Nephron (organoid): Measurements from ENCODE around the gene CCDC171.
"Not testable (repeated sequence)": the region's sequence is repeated elsewhere in the genome, so short reads cannot be mapped to it uniquely, and the experiment has no call there.

Experiments used
- H3K27ac Mint-ChIP-seq, 3 experiments: 2 replicates each; pipeline ENCODE4 v1.8.0; 2020; ENCODE audit warnings: mixed read lengths in 3 of 3, mild to moderate bottlenecking in 2 of 3, moderate library complexity in 1 of 3
- H3K27me3 Mint-ChIP-seq: 2 replicates; pipeline ENCODE4 v1.8.0; 2021; ENCODE audit warnings: low read depth, mild to moderate bottlenecking, moderate library complexity, mixed read lengths
- H3K36me3 Mint-ChIP-seq: 2 replicates; pipeline ENCODE4 v1.8.0; 2020; ENCODE audit warnings: low read depth, mixed read lengths
- H3K4me1 Mint-ChIP-seq: 2 replicates; pipeline ENCODE4 v1.8.0; 2020; ENCODE audit warnings: mixed read lengths
- H3K4me3 Mint-ChIP-seq, 3 experiments: 2 replicates each; pipeline ENCODE4 v1.8.0; 2020; ENCODE audit warnings: mild to moderate bottlenecking in 3 of 3, mixed read lengths in 3 of 3, moderate library complexity in 2 of 3
- H3K9me3 Mint-ChIP-seq: 2 replicates; pipeline ENCODE4 v1.8.0; 2020; ENCODE audit warnings: mixed read lengths
- TF ChIP-seq, protein P1 (sequence below), 3 experiments: fragments of 200-600 bp; sonication (generic); IDR thresholded peaks; one replicate each; pipeline ENCODE4 v1.5.0; 2021; ENCODE audit warnings: antibody characterized with exemption in 3 of 3; ENCODE audit not compliant: unreplicated experiment in 3 of 3

Gene CCDC171

DNA sequence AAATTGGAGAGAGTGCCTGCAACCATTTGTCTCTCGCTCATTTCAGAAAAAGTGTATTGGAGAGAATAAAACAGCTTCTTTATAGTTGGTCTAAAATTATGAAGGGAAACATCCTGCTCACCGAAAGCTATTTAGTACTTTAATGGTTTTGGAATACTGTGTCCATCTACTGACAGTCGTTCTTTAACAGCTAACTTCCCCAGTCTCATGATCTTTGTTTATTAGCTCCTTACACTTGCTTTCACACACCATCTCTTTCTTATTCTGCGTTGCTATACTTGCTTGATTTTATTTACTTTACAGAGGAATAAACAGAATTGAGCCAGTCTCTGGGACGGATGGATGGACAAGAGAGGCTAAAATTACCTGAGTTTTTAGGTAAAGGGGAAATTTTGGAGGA, 229.3 kb downstream of the CCDC171 start:
- TF ChIP-seq, protein P1, sequence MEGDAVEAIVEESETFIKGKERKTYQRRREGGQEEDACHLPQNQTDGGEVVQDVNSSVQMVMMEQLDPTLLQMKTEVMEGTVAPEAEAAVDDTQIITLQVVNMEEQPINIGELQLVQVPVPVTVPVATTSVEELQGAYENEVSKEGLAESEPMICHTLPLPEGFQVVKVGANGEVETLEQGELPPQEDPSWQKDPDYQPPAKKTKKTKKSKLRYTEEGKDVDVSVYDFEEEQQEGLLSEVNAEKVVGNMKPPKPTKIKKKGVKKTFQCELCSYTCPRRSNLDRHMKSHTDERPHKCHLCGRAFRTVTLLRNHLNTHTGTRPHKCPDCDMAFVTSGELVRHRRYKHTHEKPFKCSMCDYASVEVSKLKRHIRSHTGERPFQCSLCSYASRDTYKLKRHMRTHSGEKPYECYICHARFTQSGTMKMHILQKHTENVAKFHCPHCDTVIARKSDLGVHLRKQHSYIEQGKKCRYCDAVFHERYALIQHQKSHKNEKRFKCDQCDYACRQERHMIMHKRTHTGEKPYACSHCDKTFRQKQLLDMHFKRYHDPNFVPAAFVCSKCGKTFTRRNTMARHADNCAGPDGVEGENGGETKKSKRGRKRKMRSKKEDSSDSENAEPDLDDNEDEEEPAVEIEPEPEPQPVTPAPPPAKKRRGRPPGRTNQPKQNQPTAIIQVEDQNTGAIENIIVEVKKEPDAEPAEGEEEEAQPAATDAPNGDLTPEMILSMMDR (IDR thresholded peaks at IDR 0.05; ENCODE audit: unreplicated experiment in 3 of 3) = no peak

DNA sequence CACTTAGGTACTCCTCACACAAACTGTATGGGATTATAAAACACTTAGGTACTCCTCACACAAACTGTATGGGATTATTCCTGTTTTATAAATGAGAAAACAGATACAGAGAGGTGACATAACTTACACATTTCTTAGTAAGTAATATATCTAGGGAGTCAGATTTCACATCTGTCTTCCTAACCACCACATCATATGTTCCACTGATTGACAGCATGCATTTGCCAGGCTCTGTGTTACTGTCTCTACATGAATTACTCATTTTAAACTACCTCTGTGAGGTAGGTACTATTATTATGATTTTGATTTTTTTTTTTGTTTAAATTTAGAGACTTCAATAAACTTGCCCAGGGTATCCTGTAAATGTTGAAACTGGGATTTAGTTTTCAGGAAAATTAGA, 232.7 kb downstream of the CCDC171 start:
- peaks cover 2% of the 10 kb centered on the region for H3K9me3 Mint-ChIP-seq
- TF ChIP-seq, protein P1 (IDR thresholded peaks at IDR 0.05; ENCODE audit: unreplicated experiment in 3 of 3) = no peak
- H3K4me3 Mint-ChIP-seq = no peak overlapping the region
- no peaks in the 10 kb centered on the region for H3K4me1 Mint-ChIP-seq
- H3K27me3 Mint-ChIP-seq = no peaks in the 10 kb centered on the region
- H3K36me3 Mint-ChIP-seq = peaks cover 7% of the 10 kb centered on the region
- no peak overlapping the region for H3K27ac Mint-ChIP-seq

More for the DNA sequence above, 229.3 kb downstream of the CCDC171 start:
- peaks cover 4% of the 10 kb centered on the region for H3K36me3 Mint-ChIP-seq
- H3K4me1 Mint-ChIP-seq = no peaks in the 10 kb centered on the region
- H3K4me3 Mint-ChIP-seq = no peak overlapping the region
- no peaks in the 10 kb centered on the region for H3K9me3 Mint-ChIP-seq
- H3K27me3 Mint-ChIP-seq = no peaks in the 10 kb centered on the region
- H3K27ac Mint-ChIP-seq = no peak overlapping the region

DNA sequence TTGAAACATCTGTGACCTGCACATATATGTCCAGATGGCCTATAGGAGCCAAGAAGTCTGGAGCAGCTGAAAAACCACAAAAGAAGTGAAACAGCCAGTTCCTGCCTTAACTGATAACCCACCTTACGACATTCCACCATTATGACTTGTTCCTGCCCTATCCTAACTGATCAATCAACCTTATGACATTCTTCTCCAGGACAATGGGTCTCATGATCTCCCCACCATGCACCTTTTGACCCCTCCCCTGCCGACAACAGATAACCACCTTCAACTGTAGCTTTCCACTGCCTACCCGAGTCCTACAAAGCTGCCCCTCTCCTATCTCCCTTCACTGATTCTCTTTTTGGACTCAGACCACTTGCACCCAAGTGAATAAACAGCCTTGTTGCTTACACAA, 233.8 kb downstream of the CCDC171 start:
- Mint-ChIP-seq H3K9me3 (peaks cover 4% of the 10 kb centered on the region), H3K4me1 (no peaks in the 10 kb centered on the region), H3K4me3 (no peak overlapping the region), H3K27me3 (no peaks in the 10 kb centered on the region), H3K36me3 (peaks cover 9% of the 10 kb centered on the region), H3K27ac (no peak overlapping the region)
- TF ChIP-seq, protein P1 (IDR thresholded peaks at IDR 0.05; ENCODE audit: unreplicated experiment in 3 of 3) = no peak

DNA sequence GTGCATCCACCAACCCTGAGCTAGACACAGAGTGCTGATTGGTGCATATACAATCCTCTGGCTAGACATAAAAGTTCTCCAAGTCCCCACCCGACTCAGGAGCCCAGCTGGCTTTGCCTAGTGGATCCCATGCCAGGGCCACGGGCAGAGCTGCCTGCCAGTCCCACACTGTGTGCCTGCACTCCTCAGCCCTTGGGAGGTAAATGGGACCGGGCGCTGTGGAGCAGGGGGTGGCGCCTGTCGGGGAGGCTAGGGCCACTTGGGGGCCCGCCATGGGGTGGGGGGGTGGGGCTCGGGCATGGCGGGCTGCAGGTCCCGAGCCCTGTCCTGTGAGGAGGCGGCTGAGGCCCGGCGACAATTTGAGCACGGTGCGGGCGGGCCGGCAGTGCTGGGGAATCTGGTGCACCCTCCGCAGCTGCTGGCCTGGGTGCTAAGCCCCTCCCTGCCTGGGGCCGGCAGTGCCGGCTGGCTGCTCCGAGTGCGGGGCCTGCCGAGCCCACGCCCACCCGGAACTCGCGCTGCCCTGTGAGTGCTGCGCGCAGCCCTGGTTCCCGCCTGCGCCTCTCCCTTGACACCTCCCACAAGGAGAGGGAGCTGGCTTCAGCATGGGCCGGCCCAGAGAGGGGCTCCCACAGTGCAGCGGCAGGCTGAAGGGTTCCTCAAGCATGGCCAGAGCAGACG, 257.5 kb downstream of the CCDC171 start:
- H3K4me3 Mint-ChIP-seq, H3K4me1 Mint-ChIP-seq, H3K27ac Mint-ChIP-seq, H3K27me3 Mint-ChIP-seq, H3K36me3 Mint-ChIP-seq: not testable (repeated sequence)
- peaks cover 29% of the 10 kb centered on the region for H3K9me3 Mint-ChIP-seq

DNA sequence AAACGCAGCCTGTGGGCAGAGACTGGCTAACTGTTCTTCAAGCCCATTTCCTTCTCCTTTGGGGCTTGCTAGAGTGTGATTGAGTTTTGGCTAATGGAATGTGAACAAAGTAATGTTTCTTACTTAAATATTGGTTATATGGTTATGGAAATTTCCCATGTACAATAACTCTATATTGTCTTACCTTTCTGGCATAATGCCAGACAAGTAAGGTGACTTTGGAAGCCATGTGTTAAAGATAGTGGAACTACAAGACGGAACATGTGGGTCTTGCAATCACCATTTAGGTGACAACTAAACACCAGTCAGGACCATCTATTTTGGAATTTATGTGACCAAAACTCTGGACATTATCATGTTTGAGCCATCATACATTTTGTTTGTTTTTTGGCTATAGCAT, 260.2 kb downstream of the CCDC171 start:
- H3K4me3 Mint-ChIP-seq = no peak overlapping the region
- TF ChIP-seq, protein P1 (IDR thresholded peaks at IDR 0.05; ENCODE audit: unreplicated experiment in 3 of 3) = no peak
- no peaks in the 10 kb centered on the region for H3K4me1 Mint-ChIP-seq
- H3K27me3 Mint-ChIP-seq = no peaks in the 10 kb centered on the region
- peaks cover 13% of the 10 kb centered on the region for H3K36me3 Mint-ChIP-seq
- H3K27ac Mint-ChIP-seq = no peak overlapping the region
- H3K9me3 Mint-ChIP-seq = peaks cover 21% of the 10 kb centered on the region

DNA sequence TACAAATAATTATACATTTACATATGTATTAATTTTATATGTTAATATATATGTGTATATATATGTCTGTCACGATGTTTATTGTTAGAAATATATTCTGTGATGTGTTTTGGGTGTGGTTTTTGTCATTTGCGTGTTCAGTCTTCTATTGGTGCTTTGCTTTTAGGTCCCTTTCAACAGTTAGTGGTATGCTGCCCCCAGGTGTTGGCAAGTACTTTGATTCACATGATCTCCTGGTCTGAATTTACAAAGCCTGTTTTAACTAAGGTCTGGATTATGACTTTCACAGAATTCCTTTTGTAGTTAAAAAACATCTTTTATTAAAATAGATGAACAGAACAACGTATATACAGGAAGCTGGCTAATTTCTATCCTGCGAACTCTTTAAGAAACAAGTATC, 271.5 kb downstream of the CCDC171 start:
- Mint-ChIP-seq H3K27me3 (no peaks in the 10 kb centered on the region), H3K4me3 (no peak overlapping the region), H3K4me1 (peaks cover 6% of the 10 kb centered on the region), H3K36me3 (no peaks in the 10 kb centered on the region), H3K9me3 (peaks cover 11% of the 10 kb centered on the region), H3K27ac (no peak overlapping the region)
- TF ChIP-seq, protein P1 (IDR thresholded peaks at IDR 0.05; ENCODE audit: unreplicated experiment in 3 of 3) = no peak
